ENCODE measurements around the gene SNUPN. TPM values are rescaled to one million over a fixed set of nuclear protein-coding genes. Genes with fewer than 3 reads are reported as not detected.

The SNUPN gene
- total RNA-seq (2021; fragmentation: NEBNext Ultra II Directional; extraction: Animal tissue kit (Norgen Biotek cat#: 25700)) (26.2 and 28.2 TPM in 2 replicates), polyA plus RNA-seq (2011; rRNA removed) (11.6 and 13.3 TPM in 2 replicates), polyA minus RNA-seq (2011; rRNA and poly(A)+ RNA removed) (14.8 and 20.1 TPM in 2 replicates)
- 20.3 TPM for polyA plus RNA-seq (2011; cell fraction: cytosol; rRNA removed)
- polyA plus RNA-seq (2011; cell fraction: nucleus; rRNA removed) = 10.2 TPM
- 20.2 to 23.4 TPM (median 22.0 TPM) in 4 replicates for polyA plus RNA-seq (2012, experiment 1 of 2)
- 8.5 TPM for polyA plus RNA-seq (2012, experiment 2 of 2)
- polyA plus RNA-seq (2013, experiment 1 of 2) = 22.4 TPM
- 21.5 TPM for polyA plus RNA-seq (2013, experiment 2 of 2)
- polyA minus RNA-seq (2011; cell fraction: cytosol; rRNA and poly(A)+ RNA removed) = 10.3 TPM
- polyA minus RNA-seq (2011; cell fraction: nucleus; rRNA and poly(A)+ RNA removed) = 15.0 TPM
- long read RNA-seq, experiment 1, transcript SNUPN-201 (9 exons, 1,513 nt) = major isoform, 6 of 26 reads
- long read RNA-seq, experiment 1, partial matches to known transcripts = 13 of 26 reads
- long read RNA-seq, experiment 1, other reads (novel, unspliced or antisense) = 4 of 26 reads
- long read RNA-seq, experiment 2, transcript SNUPN-201 (9 exons, 1,513 nt) = major isoform, 29 of 51 reads
- long read RNA-seq, experiment 2, transcript SNUPN-207 (10 exons, 1,641 nt) = minor isoform, 5 of 51 reads
- long read RNA-seq, experiment 2, partial matches to known transcripts = 5 of 51 reads
- long read RNA-seq, experiment 2, other reads (novel, unspliced or antisense) = 8 of 51 reads

DNA sequence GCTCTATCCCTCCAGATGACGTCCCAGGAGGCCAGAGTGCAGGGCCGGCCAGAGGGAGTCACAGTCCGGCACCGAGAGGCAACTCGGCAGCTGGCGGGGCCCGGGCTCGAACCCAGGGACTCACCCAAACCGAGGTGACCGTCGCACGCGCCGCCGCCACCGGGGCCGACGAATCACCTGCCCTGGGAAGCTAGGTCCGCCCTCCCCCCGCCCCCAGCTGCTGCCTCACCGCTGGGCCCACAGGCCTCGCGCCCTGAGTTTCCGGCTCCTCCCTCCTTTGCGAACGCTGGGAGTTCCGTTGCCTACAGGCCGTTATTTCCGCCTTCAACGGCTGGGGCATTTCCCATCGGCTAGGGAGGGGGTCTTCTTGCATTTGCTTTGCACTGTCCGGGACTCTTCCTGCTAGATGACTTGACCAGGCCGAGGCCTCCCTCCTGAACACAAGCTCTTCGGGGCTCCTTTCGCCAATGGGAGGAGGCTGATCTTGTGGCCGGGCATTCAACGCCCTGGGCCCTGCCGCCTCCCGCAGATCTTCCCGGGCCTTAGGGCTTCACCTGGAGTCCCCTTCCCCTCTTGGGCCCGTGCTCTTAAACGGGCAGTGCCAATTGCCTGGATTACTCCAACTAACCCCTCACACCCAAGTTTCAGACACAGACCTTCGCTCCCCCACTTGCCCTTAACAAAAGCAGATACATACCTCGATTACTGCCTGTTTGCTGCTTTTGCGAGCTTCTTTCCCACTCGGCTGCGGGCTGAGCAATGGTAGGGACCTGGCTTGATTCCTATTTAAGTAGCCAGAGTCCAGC, at the start of gene SNUPN:
TSS of gene SNUPN (minus strand) at position 184 of the 806 bp plus-strand sequence. CDS start 4,674 bp downstream, outside the sequence.
- Histone ChIP-seq H3K18ac (ENCODE audit: extremely low read depth, low read length) (peak within 1 kb of the TSS; percentile 75), H2AFZ (ENCODE audit: low read length) (peak within 1 kb of the TSS; percentile 86; the same call in 1 of the 2 replicates), H2BK15ac (ENCODE audit: low read length) (peak within 1 kb of the TSS; percentile 72; the same call in 1 of the 2 replicates), H2BK120ac (replicated peaks; ENCODE audit: low read depth, low read length) (no peak within 1 kb of the TSS), H3K23me2 (ENCODE audit: low read depth, low read length) (peaks cover 5% of the 10 kb centered on the region), H4K91ac (replicated peaks; ENCODE audit: insufficient read length, low read length) (peak within 1 kb of the TSS; percentile 95), H3K4me2 (ENCODE audit: insufficient read depth in 1 of 2, low read depth in 2 of 2, low read length in 2 of 2) (peak within 1 kb of the TSS; percentile 89 to 90), H4K8ac (ENCODE audit: extremely low read depth, insufficient read depth, low read length) (peak within 1 kb of the TSS; percentile 95), H3K9me3 (ENCODE audit: insufficient read depth in 2 of 2, low read depth in 1 of 2, low read length in 1 of 2) (no peaks in the 10 kb centered on the region), H2AK5ac (ENCODE audit: low read depth, low read length) (no peak within 1 kb of the TSS), H3K14ac (ENCODE audit: insufficient read length) (no peak within 1 kb of the TSS), H2BK12ac (ENCODE audit: low read depth, low read length) (0 out of 2 replicates have a peak within 1 kb of the TSS, but pooled peaks have one; percentile 80), H3K27me3 (replicated peaks in 1 of 4; ENCODE audit: control insufficient read depth in 3 of 4, extremely low read depth in 1 of 4, insufficient read depth in 3 of 4, low read length in 3 of 4) (no peaks in the 10 kb centered on the region), H3K56ac (replicated peaks; ENCODE audit: insufficient read length, low read depth, low read length) (peak within 1 kb of the TSS; percentile 97), H4K20me1 (replicated peaks in 1 of 2; ENCODE audit: control insufficient read depth in 1 of 2, insufficient read depth in 2 of 2, low read length in 2 of 2) (no peaks in the 10 kb centered on the region), H3K9ac (replicated peaks in 1 of 4; ENCODE audit: extremely low read depth in 1 of 4, low read depth in 3 of 4, low read length in 3 of 4) (peak within 1 kb of the TSS; percentile 76 to 88 (median 82)), H3K4me1 (replicated peaks in 1 of 4; ENCODE audit: control insufficient read depth in 3 of 4, insufficient read depth in 4 of 4, low read length in 3 of 4) (peaks cover 0 to 3% (median 0%) of the 10 kb centered on the region in 4 experiments; a peak in 3 of 7 replicates), H3K27ac (ENCODE audit: low read depth, low read length) (peak within 1 kb of the TSS; percentile 89; the same call in 1 of the 2 replicates), H3K36me3 (ENCODE audit: control insufficient read depth in 2 of 4, insufficient read depth in 4 of 4, low read length in 3 of 4) (no peaks in the 10 kb centered on the region; a peak in 1 of 8 replicates), H3K79me2 (ENCODE audit: control insufficient read depth in 1 of 2, insufficient read depth in 2 of 2, low read length in 2 of 2) (no peaks in the 10 kb centered on the region), H3K4ac (replicated peaks; ENCODE audit: insufficient read length, low read depth, low read length) (peak within 1 kb of the TSS; percentile 94), H2BK20ac (ENCODE audit: low read length) (no peak within 1 kb of the TSS), H3K79me1 (ENCODE audit: low read depth, low read length) (no peaks in the 10 kb centered on the region; the same call in 1 of the 2 replicates), H4K5ac (ENCODE audit: insufficient read length, low read depth, low read length) (peak within 1 kb of the TSS; percentile 100), H3K23ac (ENCODE audit: insufficient read length) (no peak within 1 kb of the TSS), H2BK5ac (ENCODE audit: low read depth, low read length) (peak within 1 kb of the TSS; percentile 96; the same call in 1 of the 2 replicates), H3K4me3 (ENCODE audit: extremely low read depth in 1 of 4, insufficient read depth in 2 of 4, low read depth in 3 of 4, low read length in 4 of 4) (peak within 1 kb of the TSS; percentile 71 to 100 (median 93))
- ChIA-PET CTCF (ENCODE audit: partially characterized antibody) (interaction anchor here (0.6 to 2.8 kb wide), 6 partner anchors 13 to 468 kb away, joined by 3 to 28 read pairs (median 3); partner anchors contain the start of gene IMP3), POLR2A (ENCODE audit: partially characterized antibody) (interaction anchor here (0.6 to 6.7 kb wide), 14 partner anchors 8 to 258 kb away, joined by 3 to 73 read pairs (median 4); partner anchors contain the start of genes IMP3, MAN2C1, PTPN9 and SIN3A)
- DNase-seq (ENCODE audit: low read depth in 1 of 2, low spot score in 2 of 2) = peak; percentile 90 to 94
- 6% methylated on average over 45 of the region's 47 CpGs; no CpG with 5 or more reads in 1 of the 2 experiments for WGBS, 2 experiments (ENCODE audit: extremely low coverage in 1 of 2, insufficient coverage in 1 of 2, insufficient read length in 1 of 2, insufficient replicate concordance in 2 of 2, low coverage in 1 of 2, low lambda C conversion rate in 2 of 2, missing lambda C conversion rate in 1 of 2)
- no peak for FAIRE-seq
- TF ChIP-seq TAF7 (optimal IDR thresholded peaks at IDR 0.05; ENCODE audit: borderline replicate concordance, low read depth, low read length) = peak; percentile 42
- TF ChIP-seq POU5F1 (IDR thresholded peaks at IDR 0.05; ENCODE audit: low read depth, low read length) = no peak
- peak; percentile 63 for TF ChIP-seq CTBP2 (IDR thresholded peaks at IDR 0.05; ENCODE audit: borderline replicate concordance, insufficient read depth, insufficient read length, low read length)
- no peak; the same call in 1 of the 2 replicates for TF ChIP-seq PHF8 (conservative IDR thresholded peaks at IDR 0.05; ENCODE audit: low read depth, low read length)
- no peak for TF ChIP-seq CBX8 (IDR thresholded peaks at IDR 0.05; ENCODE audit: borderline replicate concordance, low read depth, low read length)
- TF ChIP-seq NANOG (IDR thresholded peaks at IDR 0.05; ENCODE audit: insufficient read depth, low read depth, low read length, poor library complexity, severe bottlenecking) = no peak
- no peak for TF ChIP-seq BCL11A (IDR thresholded peaks at IDR 0.05; ENCODE audit: low read depth in 2 of 2, low read length in 2 of 2)

All from H1 (cell line).